ENCODE measurements around the gene B3GALT5.

B3GALT5 gene

DNA sequence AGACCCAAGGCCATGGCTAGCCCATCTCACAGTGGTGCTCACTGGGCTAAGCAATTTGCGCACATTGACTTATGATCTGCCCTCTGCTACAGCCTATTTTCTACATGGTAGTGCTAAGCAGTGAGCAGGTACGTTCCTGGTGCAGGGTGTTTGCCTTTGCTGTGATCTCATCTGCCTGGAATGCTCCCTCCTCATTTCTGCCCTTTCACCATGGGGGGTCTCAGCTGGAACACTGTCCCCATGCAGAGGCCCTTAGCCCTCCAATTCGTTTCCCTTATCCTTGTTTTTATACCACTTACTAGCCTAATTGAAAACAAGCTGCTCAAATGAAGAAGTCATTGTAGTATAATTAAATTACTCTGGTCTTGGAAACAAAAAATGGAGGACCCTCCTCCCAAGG is 2.0 kb upstream of the B3GALT5 start:
- DNase-seq, result no peak

DNA sequence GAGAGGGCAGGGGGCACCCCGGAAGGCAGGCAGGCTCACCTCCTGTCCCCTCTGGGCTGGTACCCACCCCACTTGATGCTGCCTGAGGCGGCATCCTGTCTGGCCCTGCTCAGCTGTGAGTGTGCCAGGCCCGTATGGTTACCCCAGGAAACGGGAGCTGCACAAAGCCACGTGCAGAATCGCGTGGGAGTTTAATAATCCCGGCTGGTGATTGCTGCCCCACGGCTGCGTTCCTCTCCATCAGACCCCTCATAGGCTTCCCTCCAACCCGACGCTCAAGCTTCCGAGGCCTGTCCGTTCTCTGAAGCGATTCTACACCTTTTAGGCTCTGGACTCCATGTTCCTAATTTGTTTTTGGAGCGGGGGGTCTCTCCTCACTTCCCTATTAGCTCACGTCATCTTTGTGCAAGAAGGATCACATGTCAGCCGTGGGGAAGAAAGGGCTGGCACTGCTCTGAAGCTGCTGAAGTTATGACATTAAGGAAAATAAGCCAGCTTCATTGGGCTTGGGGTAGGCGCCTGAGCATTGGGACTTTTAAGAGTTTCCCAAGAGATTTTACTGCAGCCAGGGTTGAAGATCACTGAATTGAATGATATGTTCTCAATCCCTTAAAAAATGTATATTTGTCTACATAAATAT is 1.1 kb upstream of the B3GALT5 start:
- DNase-seq, result no peak

DNA sequence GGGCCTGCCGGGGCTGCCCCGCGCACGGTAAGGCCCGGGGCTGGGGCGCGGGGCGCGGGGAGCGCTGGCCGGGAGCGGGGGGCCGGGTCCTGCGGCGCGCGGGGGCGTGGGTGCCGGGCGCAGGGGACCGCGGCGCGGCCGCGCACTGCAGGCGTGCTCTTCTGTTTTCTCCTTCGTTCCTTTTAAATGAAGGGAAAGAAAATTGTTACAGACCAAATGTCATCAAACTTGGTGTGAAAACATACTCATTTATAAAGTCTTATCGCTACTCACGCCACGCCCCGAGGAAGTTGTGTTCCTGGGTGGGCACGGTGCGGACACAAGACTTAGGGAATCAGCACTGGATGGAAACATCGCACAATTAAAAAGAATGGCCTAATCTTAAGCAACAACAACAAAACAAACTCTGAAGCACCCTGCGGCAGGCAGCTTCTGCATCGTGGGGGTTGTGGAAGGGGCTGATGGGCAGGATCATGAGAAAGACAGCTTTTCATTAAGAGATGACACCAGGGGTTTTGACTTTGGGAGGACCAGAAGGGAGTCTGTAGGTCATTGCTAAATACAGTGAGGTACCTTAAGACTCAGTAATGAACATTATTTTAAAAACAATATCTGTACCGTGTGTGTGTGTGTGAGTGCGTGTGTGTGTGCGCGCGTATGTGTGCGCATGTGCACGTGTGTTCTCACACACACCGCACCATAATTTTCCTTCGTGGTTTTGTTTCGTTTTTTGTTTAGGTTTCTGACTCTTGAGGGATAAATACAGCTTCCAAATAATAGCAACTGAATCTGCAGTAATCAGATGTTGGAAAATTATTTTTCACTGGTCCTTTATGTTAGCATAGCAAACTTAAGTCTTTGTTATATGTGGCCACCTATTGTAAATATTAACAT is 548 bp downstream of the B3GALT5 start:
- no peak for DNase-seq

DNA sequence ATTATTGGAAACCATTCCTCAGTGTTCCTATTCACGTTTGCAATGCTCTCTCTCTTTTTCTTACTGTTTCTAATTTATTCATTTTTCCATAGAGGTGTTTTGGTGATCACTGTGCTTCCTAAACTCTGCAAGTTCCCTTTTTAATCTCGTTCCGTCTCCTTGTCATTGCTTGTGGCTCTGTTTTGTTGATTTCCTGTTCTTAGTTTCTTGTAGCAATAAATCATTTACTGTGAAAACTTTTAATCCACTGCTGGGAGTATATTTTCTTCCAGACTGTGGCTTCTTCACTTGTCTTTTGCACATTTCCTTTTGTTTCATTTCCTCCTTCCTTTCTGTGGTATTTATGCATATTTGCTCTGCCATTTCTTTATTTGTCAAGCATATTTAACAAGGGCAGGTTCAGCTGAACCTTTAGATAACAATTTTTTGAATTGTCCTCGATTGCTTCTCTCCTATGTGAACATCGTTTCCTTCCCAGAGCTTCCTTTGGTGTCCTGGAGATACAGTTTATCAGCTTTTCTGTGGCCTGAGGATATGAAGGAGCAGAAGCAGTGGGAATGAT is 3.6 kb downstream of the B3GALT5 start:
- no peak for DNase-seq

DNA sequence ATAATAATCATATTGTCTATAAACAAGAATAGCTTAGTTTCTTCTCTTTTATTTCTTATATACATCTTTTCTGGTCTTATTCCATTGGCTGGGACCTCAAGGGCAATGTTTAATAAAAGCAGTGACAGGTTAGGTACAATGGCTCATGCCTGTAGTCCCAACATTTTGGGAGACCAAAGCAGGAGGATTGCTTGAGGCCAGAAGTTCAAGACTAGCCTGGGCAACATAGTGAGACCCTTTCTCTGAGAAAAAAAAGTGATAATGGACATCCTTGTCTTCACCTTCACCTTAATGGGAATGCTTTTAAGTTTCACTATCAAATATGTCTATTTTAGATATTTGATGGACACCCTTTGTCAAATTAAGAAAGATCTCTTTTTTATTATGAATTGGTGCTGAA is 8.1 kb downstream of the B3GALT5 start:
- no peak for DNase-seq

DNA sequence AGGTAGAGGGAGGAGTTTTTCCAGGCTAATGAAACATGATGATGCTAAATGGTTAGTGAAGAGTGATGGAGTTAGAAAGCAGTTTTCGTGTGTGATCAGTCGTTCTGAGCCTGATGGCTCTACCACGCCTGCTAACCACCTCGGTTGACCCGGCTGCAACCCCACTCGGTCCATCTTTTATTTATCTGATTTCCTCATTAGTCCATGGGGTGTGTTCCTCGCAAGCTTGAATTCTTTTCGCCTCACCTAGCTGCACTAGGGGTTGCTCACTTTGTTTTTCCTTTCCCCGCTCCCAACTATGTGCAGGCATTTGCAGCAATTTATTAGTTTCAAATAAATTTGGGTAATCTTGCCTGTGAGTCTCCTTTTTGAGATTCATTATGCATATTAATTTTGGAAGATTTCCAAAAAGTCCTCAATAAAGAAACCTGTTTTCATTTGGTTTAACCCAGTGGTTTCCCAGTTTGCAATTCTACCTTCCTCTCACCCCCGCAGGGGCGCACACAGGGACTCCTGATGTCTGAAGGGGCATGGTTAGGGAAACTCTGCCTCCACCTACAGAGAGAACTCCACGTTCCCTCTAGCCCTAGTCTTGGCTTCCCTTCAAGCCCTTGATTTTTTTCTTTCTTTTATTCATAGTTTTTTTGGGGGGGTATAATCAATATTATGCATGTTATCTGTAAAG is 12.6 kb downstream of the B3GALT5 start:
- DNase-seq, result no peak

DNA sequence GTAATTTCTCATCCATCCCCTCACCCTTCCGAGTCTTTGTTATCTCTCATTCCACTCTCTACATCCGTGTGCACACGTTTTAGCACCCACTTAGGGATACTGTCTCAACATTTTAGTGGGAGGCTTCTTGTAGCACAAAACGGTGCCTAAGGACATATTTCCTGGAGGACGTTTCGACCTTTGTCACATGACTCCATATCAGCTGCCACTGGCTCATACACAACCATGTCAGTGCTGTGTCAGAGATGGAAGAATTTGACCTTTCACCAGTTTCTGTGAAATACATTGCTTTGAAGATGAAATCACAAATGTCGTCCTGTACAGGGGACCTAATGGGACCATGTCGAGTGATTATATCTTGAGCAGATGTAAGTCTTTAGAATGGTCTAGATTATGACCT is 15.6 kb downstream of the B3GALT5 start:
- DNase-seq, result no peak

DNA sequence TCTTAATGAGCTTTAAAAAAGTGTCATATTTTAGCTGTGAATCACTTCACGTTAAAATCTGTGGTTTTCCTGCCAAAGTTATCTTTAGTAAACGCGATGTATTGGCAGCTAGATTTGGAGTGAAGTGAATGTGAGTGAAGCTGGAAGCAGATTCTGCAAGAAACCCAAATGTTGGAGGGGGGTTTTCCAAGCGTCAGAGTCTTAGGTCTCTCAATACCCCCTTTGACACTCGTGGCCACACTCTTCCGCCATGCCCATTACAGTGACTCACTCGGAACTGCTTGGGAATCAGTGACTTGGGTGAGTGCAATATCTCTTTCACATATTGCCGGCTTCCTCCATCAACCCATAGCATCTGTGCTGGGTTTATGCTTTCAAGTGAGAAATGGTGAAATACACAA is 17.5 kb downstream of the B3GALT5 start:
- DNase-seq, result no peak

DNA sequence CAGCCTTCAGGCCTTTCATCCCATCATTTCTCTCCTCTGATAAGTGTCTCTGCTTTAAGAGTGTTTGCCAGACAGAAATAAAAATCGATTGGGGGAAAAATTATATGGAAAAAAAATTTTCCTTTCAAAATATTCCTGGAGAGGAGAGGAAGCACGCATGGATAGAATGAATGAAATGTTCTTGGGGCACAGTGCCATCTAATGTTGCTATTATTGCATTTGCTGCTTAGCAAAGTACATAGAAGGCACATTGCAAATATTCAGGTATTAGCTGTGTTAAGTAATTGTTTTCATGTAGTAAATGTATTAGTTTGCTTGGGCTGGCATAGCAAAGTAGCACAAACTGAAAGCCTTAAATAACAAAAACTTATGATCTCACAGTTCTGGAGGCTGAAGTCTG is 18.1 kb downstream of the B3GALT5 start:
- no peak for DNase-seq

DNA sequence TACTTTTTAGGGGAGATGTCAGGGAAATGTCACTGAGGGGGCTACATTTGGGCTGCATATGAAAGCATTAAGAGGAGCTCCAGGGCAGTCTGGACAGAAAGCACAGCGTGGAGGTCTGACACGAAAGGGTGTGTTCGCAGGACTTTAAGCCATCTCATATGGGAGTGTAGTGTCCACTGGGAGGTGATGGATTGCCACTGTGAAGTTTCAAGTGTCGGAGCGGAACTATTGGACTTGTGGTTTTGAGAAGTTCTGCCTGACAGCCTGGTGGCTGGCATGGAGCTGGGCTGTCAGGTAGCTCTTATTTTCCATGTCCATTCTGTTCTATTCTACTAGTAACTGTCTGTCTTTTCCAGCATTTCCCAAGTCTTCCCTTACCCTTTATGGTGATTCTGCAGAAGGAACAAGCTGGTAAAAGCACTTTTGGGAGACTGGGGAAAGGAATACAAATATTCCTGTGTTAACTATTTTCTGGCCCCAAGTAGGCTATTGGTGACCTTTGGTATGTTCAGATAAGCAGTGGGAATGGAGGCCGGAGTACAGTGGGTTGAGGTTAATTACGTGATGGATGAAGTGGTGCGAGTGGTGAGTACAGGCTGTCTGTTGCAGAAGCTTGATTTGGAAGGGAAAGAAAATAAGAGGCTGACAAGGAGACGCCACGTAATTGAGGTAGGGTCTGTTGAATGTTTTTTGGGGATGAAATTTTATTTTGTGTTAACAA is 19.3 kb downstream of the B3GALT5 start:
- DNase-seq, result no peak

DNA sequence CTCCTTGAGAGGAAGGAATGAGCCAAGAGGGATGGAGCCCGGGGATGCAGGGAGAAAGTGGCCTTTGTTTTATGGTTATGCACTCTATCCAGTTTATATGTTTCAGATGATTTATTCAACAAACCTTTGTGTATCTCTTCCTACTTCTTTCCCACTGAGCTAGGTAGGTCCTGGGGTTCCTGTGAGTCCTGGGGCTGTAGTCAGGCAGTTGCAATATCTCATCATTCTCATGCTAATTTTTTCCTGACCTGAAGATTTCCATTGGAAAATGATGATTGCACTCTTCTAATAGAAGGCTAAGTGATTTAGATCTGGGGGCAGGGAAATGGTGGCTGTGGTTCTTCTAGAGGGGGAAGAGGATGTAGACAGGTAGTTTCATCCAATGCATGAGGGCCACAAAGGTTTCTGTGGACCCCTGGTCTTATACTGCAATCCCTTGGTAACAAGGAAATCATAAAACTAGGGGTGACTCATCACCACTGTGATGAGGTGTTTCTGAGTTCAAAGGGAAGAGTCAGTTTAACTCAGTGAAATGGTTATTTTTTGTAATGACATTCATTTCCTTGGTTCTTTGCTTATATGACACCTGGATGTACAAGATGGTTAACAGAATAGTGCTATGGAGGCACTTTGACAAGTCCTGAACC is 20.2 kb downstream of the B3GALT5 start:
- DNase-seq, result no peak

DNA sequence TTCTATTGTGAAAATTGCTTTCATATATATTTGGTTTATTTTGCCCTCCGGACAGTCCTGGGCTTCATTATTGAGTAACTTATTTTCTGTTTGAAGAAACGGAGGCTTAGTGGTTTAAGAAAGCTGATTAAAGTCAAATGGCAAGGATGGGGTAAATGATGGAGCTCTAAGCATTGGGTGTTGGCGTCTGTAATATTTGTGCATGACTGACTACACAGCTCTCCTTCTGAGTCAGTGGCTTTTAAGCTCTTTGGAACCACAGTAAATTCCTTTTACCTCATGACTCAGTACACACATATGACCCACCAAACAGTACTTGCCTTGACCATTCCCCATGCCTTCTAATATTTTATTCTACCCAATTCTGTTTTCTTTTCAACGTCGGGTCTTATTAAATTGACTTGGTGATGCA is 21.0 kb downstream of the B3GALT5 start:
- no peak for DNase-seq

DNA sequence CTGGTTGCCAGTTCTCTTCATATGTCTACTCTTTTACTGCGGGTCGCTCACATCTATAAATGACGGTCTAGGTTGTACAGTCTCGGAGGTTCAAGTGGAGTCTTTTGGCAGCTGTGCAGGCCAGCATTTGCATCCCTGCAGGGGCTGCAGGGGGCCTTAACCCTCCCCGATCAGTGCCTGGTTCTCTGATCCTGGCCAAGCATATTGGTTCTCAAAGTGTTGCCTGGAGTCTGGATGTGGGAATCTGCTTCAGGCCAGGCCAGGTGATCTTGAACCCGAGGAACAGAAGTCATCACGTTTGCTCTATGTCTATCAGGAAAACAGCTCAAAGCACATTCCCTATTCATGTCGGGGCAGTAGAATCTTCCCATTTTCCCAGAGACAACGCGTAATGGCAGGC is 21.8 kb downstream of the B3GALT5 start:
- no peak for DNase-seq

DNA sequence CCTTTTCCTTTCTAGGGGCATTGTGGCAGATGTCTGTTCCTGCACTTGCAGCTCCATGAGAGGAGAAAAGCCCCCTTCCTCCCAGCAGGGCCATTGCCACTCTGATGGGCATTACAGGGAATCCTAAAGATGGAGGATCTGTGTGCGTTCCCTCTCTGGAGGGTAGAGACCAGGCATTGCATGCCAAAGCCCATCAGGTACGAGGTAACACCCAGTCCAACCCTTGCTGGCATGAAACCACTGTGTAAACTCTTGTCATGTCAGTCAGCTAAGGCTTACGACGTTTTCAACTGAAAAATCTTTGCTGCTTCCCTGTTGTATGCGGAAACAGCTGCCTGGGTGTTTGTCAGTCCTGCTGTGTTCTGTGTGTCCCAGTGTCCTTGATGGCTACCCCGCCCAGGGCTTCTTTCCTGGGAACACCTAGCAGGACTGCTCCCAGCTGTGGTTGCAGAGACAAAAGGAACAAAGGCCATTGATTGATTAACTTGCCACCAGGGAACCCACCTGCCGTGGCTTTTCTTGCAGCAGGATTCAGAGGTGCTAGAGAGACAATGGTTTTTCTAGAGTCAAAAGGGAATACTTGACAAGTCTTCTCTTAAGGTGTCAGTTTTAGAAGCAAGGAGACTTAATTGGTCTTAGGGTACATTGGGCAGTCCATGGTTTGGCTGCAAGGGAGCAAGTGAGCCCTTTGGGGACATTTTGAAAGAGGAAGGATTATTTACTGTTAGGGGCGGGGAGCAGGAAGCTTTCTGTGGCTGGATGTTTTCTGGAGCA is 24.6 kb downstream of the B3GALT5 start:
- DNase-seq, result no peak

DNA sequence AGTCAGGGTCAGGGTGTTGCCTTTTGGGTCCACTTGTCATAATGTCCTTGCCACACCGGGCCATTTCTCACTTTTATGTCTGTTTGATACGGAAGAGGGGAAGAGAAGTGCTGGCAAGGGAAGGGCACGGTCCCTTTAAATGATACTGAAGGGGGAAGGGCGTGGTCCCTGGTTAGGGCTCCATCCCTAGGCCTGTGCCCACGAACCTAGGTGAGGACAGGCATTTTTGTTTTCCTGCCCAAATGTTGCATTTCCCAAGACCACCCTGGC is 25.2 kb downstream of the B3GALT5 start:
- no peak for DNase-seq

DNA sequence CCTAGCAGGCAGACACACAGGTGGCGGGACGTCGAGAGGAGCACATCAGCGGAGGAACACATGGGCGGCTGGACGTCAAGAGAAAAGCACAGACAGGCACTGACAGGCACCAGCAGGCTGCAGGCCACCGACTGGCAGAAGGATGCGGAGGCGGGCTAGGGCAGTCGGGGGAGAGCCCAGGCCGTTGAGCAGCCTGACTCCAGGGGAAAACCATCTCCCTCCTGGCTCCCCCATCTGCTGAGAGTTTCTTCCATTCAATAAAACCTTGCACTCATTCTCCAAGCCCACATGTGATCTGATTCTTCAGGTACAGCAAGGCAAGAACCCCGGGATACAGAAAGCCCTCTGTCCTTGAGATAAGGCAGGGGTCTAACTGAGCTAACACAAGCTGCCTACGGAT is 25.5 kb downstream of the B3GALT5 start:
- DNase-seq, result no peak

DNA sequence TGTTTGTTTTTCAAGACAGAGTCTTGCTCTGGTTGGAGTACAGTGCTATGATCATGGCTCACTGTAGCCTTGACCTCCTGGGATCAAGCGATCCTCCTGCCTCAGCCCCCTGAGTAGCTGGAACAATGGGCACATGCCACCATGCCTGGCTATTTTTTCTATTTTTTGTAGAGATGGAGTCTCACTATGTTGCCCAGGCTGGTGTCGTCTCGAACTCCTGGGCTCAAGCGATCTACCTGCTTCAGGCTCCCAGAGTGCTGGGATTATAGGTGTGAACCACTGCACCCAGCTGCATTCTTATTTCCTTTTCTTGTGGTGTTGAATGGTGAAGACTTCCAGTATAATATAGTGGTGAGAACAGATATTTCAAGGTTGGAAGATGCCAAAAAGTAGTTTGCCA is 28.0 kb downstream of the B3GALT5 start:
- no peak for DNase-seq

DNA sequence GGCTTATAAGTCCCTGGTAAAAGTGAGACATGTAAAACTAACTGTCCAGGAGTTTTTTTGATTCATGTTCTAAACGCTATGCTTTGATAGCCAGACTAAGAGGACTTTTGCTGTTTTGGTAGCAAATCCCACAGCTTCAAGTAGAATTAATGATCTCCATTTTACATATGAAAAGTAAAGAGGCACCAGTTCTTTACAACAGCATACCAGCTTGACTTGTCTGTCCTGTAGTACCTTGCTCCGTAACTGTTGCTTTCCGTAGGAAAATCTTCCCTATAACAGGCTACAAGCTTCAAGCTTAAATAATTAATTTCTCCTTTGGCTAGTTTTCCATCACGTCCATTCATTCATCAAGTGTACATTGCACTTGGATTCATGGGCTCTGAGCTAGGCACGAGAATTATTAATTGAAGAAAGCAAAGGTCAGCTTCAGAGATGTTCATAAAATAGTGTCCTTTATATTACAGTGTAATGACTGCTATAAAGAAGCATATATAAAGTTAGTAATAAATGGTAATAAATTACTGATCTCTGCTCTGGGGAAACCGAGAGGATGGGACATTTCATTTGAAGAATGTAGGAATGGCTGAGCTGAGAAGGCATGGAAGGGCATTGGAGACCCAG is 29.2 kb downstream of the B3GALT5 start:
- no peak for DNase-seq

DNA sequence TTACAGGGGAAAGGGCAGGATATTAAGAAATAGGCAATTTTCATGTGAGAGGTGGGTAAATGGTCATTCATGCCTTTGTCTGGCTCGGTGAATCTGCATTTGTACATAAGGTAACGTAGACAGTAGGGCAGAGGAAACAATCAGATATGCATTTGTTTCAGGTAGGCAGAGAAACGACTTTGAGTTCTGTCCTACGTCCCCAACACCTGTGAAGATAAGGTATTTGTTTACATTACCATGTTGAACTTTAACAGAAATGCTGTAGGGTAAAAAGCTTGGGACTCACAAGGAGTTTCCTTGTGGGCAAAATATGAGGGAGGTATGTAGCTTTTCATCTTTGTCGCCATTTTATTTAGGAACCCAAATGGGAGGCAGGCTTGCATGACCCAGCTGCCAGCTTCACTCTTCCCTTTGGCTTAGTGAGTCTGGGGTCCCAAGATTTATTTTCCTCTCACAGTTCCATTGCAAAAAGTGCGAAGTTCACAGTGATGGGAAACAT is 31.4 kb downstream of the B3GALT5 start:
- DNase-seq, result no peak

DNA sequence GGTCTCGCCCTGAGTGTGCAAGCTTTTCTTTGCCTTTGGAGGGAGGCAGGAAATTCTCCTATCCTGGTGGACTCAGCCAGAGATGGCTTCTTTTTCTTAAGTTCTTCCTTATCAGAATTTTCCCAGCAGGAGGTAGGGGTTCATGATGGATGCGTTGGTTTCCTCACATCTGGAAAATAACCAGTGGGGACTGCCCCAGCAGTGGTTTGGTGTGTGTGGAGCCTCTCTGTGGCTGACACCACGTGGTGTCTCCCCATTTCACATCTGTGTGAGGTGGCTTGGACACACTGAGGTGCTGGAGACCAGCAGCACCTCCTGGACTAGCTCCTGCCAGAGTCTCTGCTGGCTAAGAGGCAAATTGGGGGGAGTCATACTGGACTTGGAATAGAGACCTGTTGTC is 32.6 kb downstream of the B3GALT5 start:
- no peak for DNase-seq

DNA sequence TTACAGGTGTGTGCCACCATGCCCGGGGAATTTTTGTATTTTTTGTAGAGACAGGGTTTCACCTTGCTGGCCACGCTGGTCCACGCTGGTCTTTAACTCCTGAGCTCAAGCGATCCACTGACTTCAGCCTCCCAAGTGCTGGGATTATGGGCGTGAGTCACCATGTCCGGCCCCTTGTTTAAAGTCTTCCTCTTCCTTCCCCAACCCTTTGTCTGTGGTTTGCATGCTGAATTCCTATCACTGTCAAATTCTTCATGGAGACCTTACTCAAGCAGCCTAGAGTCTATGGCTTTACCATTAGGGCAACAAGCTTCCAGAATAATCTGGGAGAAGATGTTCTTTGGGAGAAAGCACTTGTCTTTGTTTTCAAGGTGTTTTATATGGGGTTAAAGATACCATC is 34.7 kb downstream of the B3GALT5 start:
- DNase-seq, result no peak

Data from stimulated activated CD4-positive, alpha-beta T cell treated with anti-CD3 and anti-CD28 coated beads, Interleukin-2, amount 100 ng/mL, for 24 hours (primary cell).